Ovary (tissue), 9 donors: ENCODE results near the gene OR2F2. TPM values are rescaled to one million over a fixed set of nuclear protein-coding genes. Genes with fewer than 3 reads are reported as not detected.

Source experiments
- DNase-seq, 5 donors: peaks; one replicate each; pipeline ENCODE4 v3.0.0-alpha.2; 2019 to 2020
- H3K27ac ChIP-seq, 2 donors: fragments of 200-600 bp; one replicate each; pipeline versions ENCODE4 v1.5.1 to v1.8.0; 2019 to 2022
- H3K27me3 ChIP-seq: fragments of 200-600 bp; one replicate; pipeline ENCODE4 v1.8.0; 2022
- H3K36me3 ChIP-seq: fragments of 200-600 bp; sonication (generic); one replicate; pipeline ENCODE4 v1.5.1; 2019
- H3K4me1 ChIP-seq: one replicate; pipeline ENCODE4 v1.8.1; 2013; ENCODE audit warnings: mild to moderate bottlenecking, moderate library complexity; ENCODE audit not compliant: insufficient read depth
- H3K4me3 ChIP-seq: fragments of 200-600 bp; sonication (generic); one replicate; pipeline ENCODE4 v1.5.1; 2017
- H3K9me3 ChIP-seq, 2 donors: fragments of 200-600 bp in 1 of 2; sonication (generic) in 1 of 2; one replicate each; pipeline versions ENCODE4 v1.5.1 to v1.8.1; 2013 to 2019; ENCODE audit warnings: mild to moderate bottlenecking in 1 of 2, moderate library complexity in 1 of 2
- CTCF ChIP-seq, 3 donors: fragments of 450-650 bp in 2 of 3; fragments of 200-600 bp in 1 of 3; IDR thresholded peaks; one replicate each; pipeline versions ENCODE4 v1.5.1 to v1.8.0; 2016 to 2022; ENCODE audit warnings: antibody characterized with exemption in 3 of 3, mild to moderate bottlenecking in 1 of 3
- EP300 ChIP-seq: sonication (generic); formaldehyde crosslinking; IDR thresholded peaks from one replicate; pipeline ENCODE4 v1.6.1; 2017; ENCODE audit warnings: antibody characterized with exemption
- POLR2A ChIP-seq: fragments of 450-650 bp; IDR thresholded peaks from one replicate; pipeline ENCODE4 v1.6.1; 2017; ENCODE audit warnings: antibody characterized with exemption, mild to moderate bottlenecking, moderate library complexity
- WGBS, 3 donors: extraction: QIAGEN DNeasy Blood & Tissue Kit in 1 of 3; methylation state at CpG; one replicate each; pipeline versions ENCODE4 v1.1.5 to v1.1.7; 2013 to 2017; 5-methylcytosine and 5-hydroxymethylcytosine counted together
- intact Hi-C, 4 donors: fragments of 100-400 bp; cut with DNase I; formaldehyde crosslinking; loops; one replicate each; pipeline versions ENCODE4 v1.11.0 to v1.15.1; 2022 to 2023
- polyA plus RNA-seq, 2 donors: library from polyadenylated mRNA; stranded (reverse); fragments of 200-250 nt in 1 of 2; fragments of 350-450 nt in 1 of 2; fragmentation: Illumina TruSeq in 1 of 2; extraction: RNeasy Lipid Tissue Mini Kit (QIAGEN cat#74804) in 1 of 2; gene quantifications; one replicate each; pipeline ENCODE4 v1.2.3, GENCODE V29; 2013 to 2014
- total RNA-seq, 7 donors: library from RNA; depleted of rRNA in 2 of 7; stranded (reverse); fragments of >200 nt in 2 of 7; fragmentation: NEBNext Ultra II Directional in 3 of 7; extraction: Animal tissue kit (Norgen Biotek cat#: 25700) in 3 of 7; gene quantifications; one replicate each; pipeline versions ENCODE4 v1.1.0 to v1.2.4, GENCODE V29; 2016 to 2023
- donor health status: DM: no; HTN: no; CAD: no; lungs with moderate emphysema.
- donor health status: DM: no; HTN: no; CAD: no.
- donor health status: Bipolar disorder and iron deficiency.
- donor health status: DM: yes; HTN: yes; CAD: no.
- donor health status: DM: no; HTN: no; CAD: no.
- donor health status: DM: yes; HTN: yes; CAD: no.

OR2F2 gene
- total and polyA plus RNA-seq, 9 donors, result not detected

GRCh38 chr7:143948733-143949132, 13.7 kb downstream of the OR2F2 start:
- Histone ChIP-seq H3K27me3 (no peaks in the 10 kb centered on the region), H3K27ac (no peak overlapping the region), H3K4me3 (no peak overlapping the region), H3K4me1 (no peaks in the 10 kb centered on the region), H3K36me3 (no peaks in the 10 kb centered on the region), H3K9me3 (no peaks in the 10 kb centered on the region)
- 32 to 44% (median 38%) methylated on average over 2 of the region's 2 CpGs for WGBS, 3 donors
- no peak for DNase-seq
- intact Hi-C loops, result no loop called here
- no peak for TF ChIP-seq POLR2A
- TF ChIP-seq EP300, result no peak
- TF ChIP-seq CTCF (IDR thresholded peaks at IDR 0.05), result no peak

- Histone ChIP-seq H3K9me3 (no peaks in the 10 kb centered on the region), H3K4me3 (no peak overlapping the region), H3K36me3 (no peaks in the 10 kb centered on the region), H3K4me1 (no peaks in the 10 kb centered on the region), H3K27me3 (no peaks in the 10 kb centered on the region), H3K27ac (no peak overlapping the region)
- 50 to 62% (median 59%) methylated on average over 3 of the region's 3 CpGs for WGBS, 3 donors
- intact Hi-C loops, result no loop called here
- TF ChIP-seq POLR2A, result no peak
- no peak for TF ChIP-seq CTCF (IDR thresholded peaks at IDR 0.05)
- TF ChIP-seq EP300, result no peak
- DNase-seq, result no peak
Measured at GRCh38 chr7:143953421-143953820, 18.4 kb downstream of the OR2F2 start.

GRCh38 chr7:143954135-143954534, 19.1 kb downstream of the OR2F2 start:
- no peaks in the 10 kb centered on the region for H3K4me1 ChIP-seq
- no peaks in the 10 kb centered on the region for H3K9me3 ChIP-seq
- DNase-seq, result no peak
- intact Hi-C loops, result no loop called here
- H3K36me3 ChIP-seq, result no peaks in the 10 kb centered on the region
- no peak for TF ChIP-seq CTCF (IDR thresholded peaks at IDR 0.05)
- no peak for TF ChIP-seq EP300
- TF ChIP-seq POLR2A, result no peak
- no peaks in the 10 kb centered on the region for H3K27me3 ChIP-seq
- WGBS, 3 donors, result 79 to 85% (median 81%) methylated on average over 2 of the region's 2 CpGs
- no peak overlapping the region for H3K27ac ChIP-seq
- no peak overlapping the region for H3K4me3 ChIP-seq

- H3K36me3 ChIP-seq, result no peaks in the 10 kb centered on the region
- H3K27ac ChIP-seq, result no peak within 1 kb of the TSS
- H3K4me3 ChIP-seq, result no peak within 1 kb of the TSS
- no peaks in the 10 kb centered on the region for H3K4me1 ChIP-seq
- intact Hi-C loops, result no loop called here
- no peaks in the 10 kb centered on the region for H3K9me3 ChIP-seq
- H3K27me3 ChIP-seq, result no peaks in the 10 kb centered on the region
- TF ChIP-seq EP300 (no peak), CTCF (IDR thresholded peaks at IDR 0.05) (no peak), POLR2A (no peak)
- WGBS, 3 donors, result 78 to 86% (median 82%) methylated on average over 3 of the region's 3 CpGs
- DNase-seq, result no peak
Measured at GRCh38 chr7:143954544-143954943, 19.5 kb downstream of the OR2F2 start, which contains the start of gene OR2F1. Gene OR2F1 (plus strand): TSS chr7:143954844. CDS start chr7:143959971, 5,127 bp downstream.

- no peak for DNase-seq
- 41 to 49% (median 48%) methylated on average over 3 of the region's 3 CpGs for WGBS, 3 donors
- H3K27ac ChIP-seq, result no peak overlapping the region
- H3K9me3 ChIP-seq, result no peaks in the 10 kb centered on the region
- intact Hi-C loops, result no loop called here
- H3K4me1 ChIP-seq, result no peaks in the 10 kb centered on the region
- no peaks in the 10 kb centered on the region for H3K36me3 ChIP-seq
- H3K27me3 ChIP-seq, result no peaks in the 10 kb centered on the region
- no peak for TF ChIP-seq CTCF (IDR thresholded peaks at IDR 0.05)
- TF ChIP-seq POLR2A, result no peak
- no peak for TF ChIP-seq EP300
- no peak overlapping the region for H3K4me3 ChIP-seq
Measured at GRCh38 chr7:143958781-143959180, 23.7 kb downstream of the OR2F2 start.
